Panc1 (cell line): ENCODE data around the gene RAB1B.

Experiments used
- POLR2AphosphoS5 ChIP-seq: IDR thresholded peaks from 2 replicates; pipeline ENCODE4 v1.6.1; 2012; ENCODE audit warnings: mild to moderate bottlenecking, low read depth, low read length, moderate library complexity
- SIN3A ChIP-seq: IDR thresholded peaks from 2 replicates; pipeline ENCODE4 v1.6.1; 2012; ENCODE audit warnings: low read depth, mild to moderate bottlenecking, low read length, moderate library complexity, borderline replicate concordance; ENCODE audit not compliant: insufficient read depth
- TF ChIP-seq, protein P1 (sequence below): fragments of 450-650 bp; IDR thresholded peaks from 2 replicates; pipeline ENCODE4 v1.5.1; 2017; ENCODE audit warnings: mild to moderate bottlenecking
- TF ChIP-seq, protein P2 (sequence below), 2 experiments: IDR thresholded peaks; 2 replicates each; pipeline ENCODE4 v1.6.1; 2011 to 2012; ENCODE audit warnings: low read depth in 2 of 2, control low read depth in 1 of 2, low read length in 1 of 2, mild to moderate bottlenecking in 1 of 2, moderate library complexity in 1 of 2; ENCODE audit not compliant: insufficient read depth in 1 of 2

DNA sequence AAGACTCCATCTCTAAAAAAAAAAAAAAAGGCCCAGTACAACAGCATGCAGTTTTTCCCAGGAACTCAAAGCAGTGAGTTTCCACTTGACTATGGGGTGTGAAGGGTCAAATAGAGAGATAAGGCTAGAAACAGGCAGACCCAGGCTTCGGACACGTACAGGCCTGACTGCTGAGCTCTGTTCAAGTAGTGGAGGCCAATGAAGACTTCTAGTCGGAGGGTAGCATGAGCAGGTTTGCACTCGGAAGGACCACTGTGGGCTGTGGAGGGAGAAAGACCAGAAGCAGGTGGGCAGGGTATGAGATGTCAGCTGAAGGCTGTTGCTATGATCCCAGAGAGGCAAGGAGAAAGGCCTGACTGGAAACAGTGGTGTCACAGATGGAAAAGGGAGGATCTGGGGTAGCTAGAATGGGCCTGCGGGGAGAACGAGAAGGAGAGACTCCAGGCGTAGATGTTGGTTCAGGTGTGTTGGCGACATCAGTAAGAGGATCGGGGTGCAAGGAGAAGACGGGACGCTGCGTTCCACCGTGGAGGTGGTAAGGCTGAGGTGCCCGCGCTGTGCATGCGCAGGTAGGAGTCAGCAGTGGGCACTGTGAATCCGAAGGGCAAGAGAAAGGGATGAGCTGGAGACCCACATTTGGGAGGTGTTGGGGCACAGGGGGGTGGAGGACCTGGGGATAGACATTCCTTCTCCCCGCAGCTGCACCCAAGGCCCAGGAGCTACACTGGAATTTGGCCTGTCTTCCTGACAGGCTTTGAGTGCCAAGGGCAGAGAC lies 49.4 kb upstream of the RAB1B start:
- TF ChIP-seq, protein P1, sequence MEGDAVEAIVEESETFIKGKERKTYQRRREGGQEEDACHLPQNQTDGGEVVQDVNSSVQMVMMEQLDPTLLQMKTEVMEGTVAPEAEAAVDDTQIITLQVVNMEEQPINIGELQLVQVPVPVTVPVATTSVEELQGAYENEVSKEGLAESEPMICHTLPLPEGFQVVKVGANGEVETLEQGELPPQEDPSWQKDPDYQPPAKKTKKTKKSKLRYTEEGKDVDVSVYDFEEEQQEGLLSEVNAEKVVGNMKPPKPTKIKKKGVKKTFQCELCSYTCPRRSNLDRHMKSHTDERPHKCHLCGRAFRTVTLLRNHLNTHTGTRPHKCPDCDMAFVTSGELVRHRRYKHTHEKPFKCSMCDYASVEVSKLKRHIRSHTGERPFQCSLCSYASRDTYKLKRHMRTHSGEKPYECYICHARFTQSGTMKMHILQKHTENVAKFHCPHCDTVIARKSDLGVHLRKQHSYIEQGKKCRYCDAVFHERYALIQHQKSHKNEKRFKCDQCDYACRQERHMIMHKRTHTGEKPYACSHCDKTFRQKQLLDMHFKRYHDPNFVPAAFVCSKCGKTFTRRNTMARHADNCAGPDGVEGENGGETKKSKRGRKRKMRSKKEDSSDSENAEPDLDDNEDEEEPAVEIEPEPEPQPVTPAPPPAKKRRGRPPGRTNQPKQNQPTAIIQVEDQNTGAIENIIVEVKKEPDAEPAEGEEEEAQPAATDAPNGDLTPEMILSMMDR, result no peak
- TF ChIP-seq, protein P2, sequence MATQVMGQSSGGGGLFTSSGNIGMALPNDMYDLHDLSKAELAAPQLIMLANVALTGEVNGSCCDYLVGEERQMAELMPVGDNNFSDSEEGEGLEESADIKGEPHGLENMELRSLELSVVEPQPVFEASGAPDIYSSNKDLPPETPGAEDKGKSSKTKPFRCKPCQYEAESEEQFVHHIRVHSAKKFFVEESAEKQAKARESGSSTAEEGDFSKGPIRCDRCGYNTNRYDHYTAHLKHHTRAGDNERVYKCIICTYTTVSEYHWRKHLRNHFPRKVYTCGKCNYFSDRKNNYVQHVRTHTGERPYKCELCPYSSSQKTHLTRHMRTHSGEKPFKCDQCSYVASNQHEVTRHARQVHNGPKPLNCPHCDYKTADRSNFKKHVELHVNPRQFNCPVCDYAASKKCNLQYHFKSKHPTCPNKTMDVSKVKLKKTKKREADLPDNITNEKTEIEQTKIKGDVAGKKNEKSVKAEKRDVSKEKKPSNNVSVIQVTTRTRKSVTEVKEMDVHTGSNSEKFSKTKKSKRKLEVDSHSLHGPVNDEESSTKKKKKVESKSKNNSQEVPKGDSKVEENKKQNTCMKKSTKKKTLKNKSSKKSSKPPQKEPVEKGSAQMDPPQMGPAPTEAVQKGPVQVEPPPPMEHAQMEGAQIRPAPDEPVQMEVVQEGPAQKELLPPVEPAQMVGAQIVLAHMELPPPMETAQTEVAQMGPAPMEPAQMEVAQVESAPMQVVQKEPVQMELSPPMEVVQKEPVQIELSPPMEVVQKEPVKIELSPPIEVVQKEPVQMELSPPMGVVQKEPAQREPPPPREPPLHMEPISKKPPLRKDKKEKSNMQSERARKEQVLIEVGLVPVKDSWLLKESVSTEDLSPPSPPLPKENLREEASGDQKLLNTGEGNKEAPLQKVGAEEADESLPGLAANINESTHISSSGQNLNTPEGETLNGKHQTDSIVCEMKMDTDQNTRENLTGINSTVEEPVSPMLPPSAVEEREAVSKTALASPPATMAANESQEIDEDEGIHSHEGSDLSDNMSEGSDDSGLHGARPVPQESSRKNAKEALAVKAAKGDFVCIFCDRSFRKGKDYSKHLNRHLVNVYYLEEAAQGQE (IDR thresholded peaks at IDR 0.05; ENCODE audit: insufficient read depth in 1 of 2, low read depth in 2 of 2, low read length in 1 of 2), result no peak
- TF ChIP-seq POLR2AphosphoS5, result no peak
- no peak for TF ChIP-seq SIN3A
